ENCODE measurements around the gene KCNB1.

KCNB1 gene

DNA sequence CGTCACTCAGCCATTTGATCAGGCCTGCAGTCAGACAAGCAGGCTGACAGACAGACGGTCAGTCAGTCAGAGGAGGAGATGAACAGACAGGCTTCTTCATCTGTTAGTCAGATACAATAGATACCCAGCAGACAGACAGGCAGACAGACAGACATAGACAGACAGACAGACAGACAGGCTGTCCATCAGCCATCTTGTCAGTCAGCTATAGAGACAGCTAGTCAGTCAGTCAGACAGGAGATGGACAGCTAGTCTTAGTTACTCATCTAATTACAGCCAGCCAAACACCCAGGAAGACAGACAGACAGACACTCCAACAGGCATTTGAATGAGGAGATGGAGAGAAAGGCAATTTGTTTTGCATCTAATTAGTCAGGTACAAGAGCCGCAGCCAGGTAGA lies 36.4 kb downstream of the KCNB1 start:
- Histone ChIP-seq H4K20me1 (ENCODE audit: insufficient read depth, low read length) (no peaks in the 10 kb centered on the region), H3K36me3 (replicated peaks; ENCODE audit: low read depth, low read length) (no peaks in the 10 kb centered on the region), H3K27me3 (ENCODE audit: low read depth, low read length) (peaks cover 55% of the 10 kb centered on the region), H3K4me1 (ENCODE audit: low read length) (peaks cover 9% of the 10 kb centered on the region), H3K27ac (ENCODE audit: low read length) (no peak overlapping the region), H3K4me2 (ENCODE audit: low read length) (no peak overlapping the region), H3K9me3 (ENCODE audit: insufficient read depth, low read length) (no peaks in the 10 kb centered on the region), H2AFZ (ENCODE audit: low read depth, low read length) (no peak overlapping the region), H3K79me2 (ENCODE audit: low read length) (no peaks in the 10 kb centered on the region), H3K4me3 (ENCODE audit: low read length) (no peak overlapping the region), H3K9ac (ENCODE audit: low read length) (no peak overlapping the region)
- no peak for TF ChIP-seq CTCF (IDR thresholded peaks at IDR 0.05; ENCODE audit: low read depth, low read length)
- TF ChIP-seq EZH2phosphoT487 (IDR thresholded peaks at IDR 0.05; ENCODE audit: low read depth), result no peak

GRCh38 chr20:49445176-49445575 lies 37.3 kb downstream of the KCNB1 start:
- no peak overlapping the region for H2AFZ ChIP-seq (ENCODE audit: low read depth, low read length)
- H3K79me2 ChIP-seq (ENCODE audit: low read length), result no peaks in the 10 kb centered on the region
- no peaks in the 10 kb centered on the region; the same call in 1 of the 2 replicates for H3K4me1 ChIP-seq (ENCODE audit: low read length)
- no peaks in the 10 kb centered on the region for H4K20me1 ChIP-seq (ENCODE audit: insufficient read depth, low read length)
- no peaks in the 10 kb centered on the region for H3K9me3 ChIP-seq (ENCODE audit: insufficient read depth, low read length)
- H3K9ac ChIP-seq (ENCODE audit: low read length), result no peak overlapping the region
- H3K4me3 ChIP-seq (ENCODE audit: low read length), result no peak overlapping the region
- TF ChIP-seq EZH2phosphoT487 (IDR thresholded peaks at IDR 0.05; ENCODE audit: low read depth), result no peak
- no peak for TF ChIP-seq CTCF (IDR thresholded peaks at IDR 0.05; ENCODE audit: low read depth, low read length)
- H3K27me3 ChIP-seq (ENCODE audit: low read depth, low read length), result peaks cover 55% of the 10 kb centered on the region
- no peaks in the 10 kb centered on the region for H3K36me3 ChIP-seq (replicated peaks; ENCODE audit: low read depth, low read length)
- H3K4me2 ChIP-seq (ENCODE audit: low read length), result no peak overlapping the region
- H3K27ac ChIP-seq (ENCODE audit: low read length), result no peak overlapping the region

- no peak overlapping the region for H3K9ac ChIP-seq (ENCODE audit: low read length)
- TF ChIP-seq CTCF (IDR thresholded peaks at IDR 0.05; ENCODE audit: low read depth, low read length), result no peak
- no peak for TF ChIP-seq EZH2phosphoT487 (IDR thresholded peaks at IDR 0.05; ENCODE audit: low read depth)
- no peaks in the 10 kb centered on the region for H3K36me3 ChIP-seq (replicated peaks; ENCODE audit: low read depth, low read length)
- no peaks in the 10 kb centered on the region for H4K20me1 ChIP-seq (ENCODE audit: insufficient read depth, low read length)
- no peak overlapping the region for H3K27ac ChIP-seq (ENCODE audit: low read length)
- no peaks in the 10 kb centered on the region for H3K9me3 ChIP-seq (ENCODE audit: insufficient read depth, low read length)
- no peak overlapping the region for H3K4me3 ChIP-seq (ENCODE audit: low read length)
- no peak overlapping the region for H2AFZ ChIP-seq (ENCODE audit: low read depth, low read length)
- no peaks in the 10 kb centered on the region for H3K4me1 ChIP-seq (ENCODE audit: low read length)
- H3K79me2 ChIP-seq (ENCODE audit: low read length), result no peaks in the 10 kb centered on the region
- H3K27me3 ChIP-seq (ENCODE audit: low read depth, low read length), result peaks cover 57% of the 10 kb centered on the region
- H3K4me2 ChIP-seq (ENCODE audit: low read length), result no peak overlapping the region
Observed at GRCh38 chr20:49444553-49444990, 37.9 kb downstream of the KCNB1 start.

DNA sequence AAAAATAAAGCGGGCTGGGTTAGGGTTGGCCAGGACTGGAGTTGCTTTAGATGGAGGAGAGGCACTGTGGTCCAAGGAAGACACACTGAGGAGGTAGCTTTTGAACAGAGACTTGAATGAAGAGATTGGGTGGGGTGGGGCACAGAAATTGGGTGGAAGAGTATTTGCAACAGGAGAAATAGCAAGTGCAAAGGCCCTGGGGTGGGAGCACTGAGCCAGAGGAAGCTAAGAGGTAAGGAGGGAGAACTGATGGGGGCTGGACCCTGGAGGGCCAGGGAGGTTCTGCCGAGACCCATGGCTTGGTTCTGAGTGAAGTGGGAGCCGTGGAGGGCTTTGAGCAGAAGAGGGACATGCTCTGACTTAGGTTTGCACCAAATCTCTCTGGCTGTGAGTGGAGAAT lies 45.4 kb downstream of the KCNB1 start:
- Histone ChIP-seq H3K9me3 (ENCODE audit: insufficient read depth, low read length) (no peaks in the 10 kb centered on the region), H3K4me3 (ENCODE audit: low read length) (no peak overlapping the region), H3K27ac (ENCODE audit: low read length) (no peak overlapping the region), H3K4me2 (ENCODE audit: low read length) (no peak overlapping the region), H3K9ac (ENCODE audit: low read length) (no peak overlapping the region), H2AFZ (ENCODE audit: low read depth, low read length) (no peak overlapping the region), H3K27me3 (ENCODE audit: low read depth, low read length) (peaks cover 28% of the 10 kb centered on the region), H4K20me1 (ENCODE audit: insufficient read depth, low read length) (no peaks in the 10 kb centered on the region), H3K36me3 (replicated peaks; ENCODE audit: low read depth, low read length) (no peaks in the 10 kb centered on the region), H3K4me1 (ENCODE audit: low read length) (no peaks in the 10 kb centered on the region), H3K79me2 (ENCODE audit: low read length) (no peaks in the 10 kb centered on the region)
- TF ChIP-seq EZH2phosphoT487 (IDR thresholded peaks at IDR 0.05; ENCODE audit: low read depth), result no peak
- no peak for TF ChIP-seq CTCF (IDR thresholded peaks at IDR 0.05; ENCODE audit: low read depth, low read length)

Data from OCI-LY3 (cell line).